Caco-2 (cell line): ENCODE measurements around the gene OR8B8. TPM values are rescaled to one million over a fixed set of nuclear protein-coding genes. Genes with fewer than 3 reads are reported as not detected.
A peak's percentile ranks its signal among the peaks of the same experiment; 100 is the strongest.
"Not testable (repeated sequence)": the region's sequence is repeated elsewhere in the genome, so short reads cannot be mapped to it uniquely, and the experiment has no call there.

Source experiments
- BruUV-seq: library from RNA; stranded (reverse); fragments of 400-500 nt; replicated peaks from 2 replicates; lab custom pipeline; 2021; lab: Mats Ljungman, UMichigan
- CTCF ChIA-PET: fragments of 300-600 bp; sonication (Branson Sonifier 250); formaldehyde crosslinking; loops from one replicate; lab custom pipeline; 2022; ENCODE audit warnings: antibody characterized with exemption; lab: Charles Lee
- POLR2A ChIA-PET: fragments of 300-600 bp; sonication (Branson Sonifier 250); formaldehyde crosslinking; loops from one replicate; lab custom pipeline; 2022; ENCODE audit warnings: antibody characterized with exemption; lab: Charles Lee
- DNase-seq, 2 experiments: peaks; one replicate each; pipeline versions ENCODE4 v3.0.0 to v3.0.0-alpha.2; 2020 to 2022
- H3K27me3 ChIP-seq: replicated peaks from 2 replicates; pipeline ENCODE4 v1.6.0; 2011; ENCODE audit warnings: low read length; ENCODE audit not compliant: control insufficient read depth, insufficient read depth
- H3K36me3 ChIP-seq: 2 replicates; pipeline ENCODE4 v1.5.1; 2011; ENCODE audit warnings: low read length; ENCODE audit not compliant: control insufficient read depth, insufficient read depth
- H3K4me1 ChIP-seq: fragments of 250-450 bp; sonication (Bioruptor Pico); 2 replicates; pipeline ENCODE4 v1.5.1; 2020; ENCODE audit warnings: mild to moderate bottlenecking
- H3K4me3 ChIP-seq: 2 replicates; pipeline ENCODE4 v1.5.1; 2011; ENCODE audit warnings: low read depth, mild to moderate bottlenecking, control low read depth, low read length
- H3K9me3 ChIP-seq: fragments of 250-450 bp; sonication (Bioruptor Pico); 2 replicates; pipeline ENCODE4 v1.5.1; 2020; ENCODE audit warnings: mild to moderate bottlenecking, moderate library complexity
- H3K27ac Mint-ChIP-seq: one replicate; pipeline ENCODE4 v1.8.0; 2022; ENCODE audit warnings: mixed read lengths; ENCODE audit not compliant: unreplicated experiment
- H3K27me3 Mint-ChIP-seq: one replicate; pipeline ENCODE4 v1.8.0; 2022; ENCODE audit warnings: mixed read lengths; ENCODE audit not compliant: insufficient read depth, unreplicated experiment
- H3K36me3 Mint-ChIP-seq: one replicate; pipeline ENCODE4 v1.8.0; 2022; ENCODE audit warnings: mild to moderate bottlenecking, mixed read lengths; ENCODE audit not compliant: insufficient read depth, unreplicated experiment
- H3K4me1 Mint-ChIP-seq: one replicate; pipeline ENCODE4 v1.8.0; 2022; ENCODE audit warnings: low read depth, mixed read lengths; ENCODE audit not compliant: unreplicated experiment
- H3K4me3 Mint-ChIP-seq: one replicate; pipeline ENCODE4 v1.8.0; 2022; ENCODE audit warnings: mild to moderate bottlenecking, moderate library complexity, mixed read lengths; ENCODE audit not compliant: unreplicated experiment
- H3K9me3 Mint-ChIP-seq: one replicate; pipeline ENCODE4 v1.8.0; 2022; ENCODE audit warnings: mixed read lengths; ENCODE audit not compliant: unreplicated experiment
- CTCF ChIP-seq, 2 experiments: fragments of 200-600 bp in 1 of 2; IDR thresholded peaks; 1 replicate in 1 of 2; 2 replicates in 1 of 2; pipeline versions ENCODE4 v1.5.1 to v1.8.0; 2011 to 2022; ENCODE audit warnings: antibody characterized with exemption in 1 of 2, control low read depth in 1 of 2, inconsistent platforms in 1 of 2, low read depth in 1 of 2, low read length in 1 of 2, mild to moderate bottlenecking in 1 of 2, moderate library complexity in 1 of 2; ENCODE audit not compliant: insufficient read depth in 1 of 2, severe bottlenecking in 1 of 2, unreplicated experiment in 1 of 2
- intact Hi-C: fragments of 100-400 bp; cut with micrococcal nuclease; formaldehyde crosslinking; loops from one replicate; pipeline ENCODE4 v1.10.0; 2022; ENCODE audit not compliant: unreplicated experiment
- total RNA-seq: library from RNA; stranded (reverse); gene quantifications from 2 replicates; pipeline ENCODE4 v1.2.3, GENCODE V29; 2022

OR8B8 gene
- total RNA-seq, 1 experiment from 2014 or later: not detected

DNA sequence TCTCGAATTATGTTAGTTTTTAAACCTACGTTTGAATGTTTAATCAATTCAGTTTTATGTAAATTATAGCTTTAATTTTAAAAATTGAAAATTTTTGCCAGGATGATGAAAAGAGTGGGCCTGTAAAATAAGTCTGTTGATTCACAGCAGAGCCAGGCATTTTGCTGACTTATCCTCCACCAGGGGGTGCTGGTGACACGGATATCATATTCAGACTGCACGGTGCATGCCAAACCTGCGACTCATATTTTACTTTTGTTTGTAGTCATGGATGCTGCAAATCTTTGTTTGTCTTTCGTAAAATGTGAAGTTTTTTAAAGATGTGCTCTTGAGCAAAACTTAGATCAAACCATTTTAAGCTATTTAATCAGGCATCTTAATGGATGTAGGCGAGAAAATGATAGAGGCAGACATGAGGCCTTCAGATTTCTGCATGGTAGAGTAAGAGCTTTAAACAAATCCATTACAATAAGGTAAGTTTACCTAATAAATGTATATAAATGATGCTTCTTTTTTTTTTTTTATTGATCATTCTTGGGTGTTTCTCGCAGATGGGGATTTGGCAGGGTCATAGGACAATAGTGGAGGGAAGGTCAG is 43.1 kb downstream of the OR8B8 start:
- Mint-ChIP-seq H3K27me3 (peaks cover 4% of the 10 kb centered on the region), H3K27ac (peak overlapping the region; percentile 30), H3K9me3 (no peaks in the 10 kb centered on the region), H3K36me3 (no peaks in the 10 kb centered on the region), H3K4me1 (peaks cover 6% of the 10 kb centered on the region), H3K4me3 (no peak overlapping the region)
- peak; percentile 88 to 92 for TF ChIP-seq CTCF (IDR thresholded peaks at IDR 0.05; ENCODE audit: insufficient read depth in 1 of 2, low read depth in 1 of 2, low read length in 1 of 2, severe bottlenecking in 1 of 2, unreplicated experiment in 1 of 2)
- ChIA-PET POLR2A (interaction anchor here (0.8 kb wide), 1 partner anchor 434 kb away, joined by 6 read pairs; no protein-coding TSS in a partner anchor), CTCF (interaction anchor here (0.9 to 1.0 kb wide), 2 partner anchors 134 to 220 kb away, joined by 4 read pairs; partner anchors contain the start of gene TBRG1)
- Histone ChIP-seq H3K36me3 (no peaks in the 10 kb centered on the region), H3K4me3 (no peak overlapping the region), H3K9me3 (no peaks in the 10 kb centered on the region), H3K27me3 (no peaks in the 10 kb centered on the region), H3K4me1 (no peaks in the 10 kb centered on the region)
- BruUV-seq: no TSS peak
- intact Hi-C loops: loop anchor here (1.0 to 10.0 kb wide), 6 partner anchors 134 to 465 kb away; no protein-coding TSS in a partner anchor
- peak; percentile 84 to 90 for DNase-seq

DNA sequence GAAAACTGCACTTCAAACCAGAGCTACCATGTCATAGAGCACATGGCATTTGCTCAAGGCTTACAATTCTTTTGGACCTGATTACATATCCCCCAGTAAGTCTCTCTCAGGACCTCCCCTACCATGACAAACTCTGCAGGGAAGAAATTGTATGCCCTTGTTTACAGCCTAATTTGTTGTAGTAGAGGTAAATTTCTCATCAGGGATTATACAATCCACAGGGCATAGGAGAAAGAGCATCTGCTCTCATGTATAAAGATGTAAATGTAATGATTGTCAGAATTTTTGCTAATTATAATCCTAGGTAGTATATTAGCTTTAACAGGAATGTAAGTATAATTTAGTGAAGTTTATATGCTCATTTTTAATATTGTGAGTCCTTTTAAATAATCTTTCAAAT is 46.6 kb downstream of the OR8B8 start, which contains the start of gene OR8B3:
Gene OR8B3, minus strand, starts transcription at position 101 of the 400 bp plus-strand sequence. CDS start 1,673 bp downstream, outside the sequence.
- no peak for DNase-seq
- Mint-ChIP-seq H3K9me3 (no peaks in the 10 kb centered on the region), H3K4me3 (no peak within 1 kb of the TSS), H3K27me3 (no peaks in the 10 kb centered on the region), H3K36me3 (no peaks in the 10 kb centered on the region), H3K4me1 (peaks cover 6% of the 10 kb centered on the region), H3K27ac (no peak within 1 kb of the TSS)
- POLR2A ChIA-PET: no interaction called here
- Histone ChIP-seq H3K4me3 (no peak within 1 kb of the TSS), H3K9me3 (no peaks in the 10 kb centered on the region; the same call in 1 of the 2 replicates), H3K4me1 (no peaks in the 10 kb centered on the region), H3K36me3 (no peaks in the 10 kb centered on the region), H3K27me3 (no peaks in the 10 kb centered on the region)
- CTCF ChIA-PET: no interaction called here
- intact Hi-C loops: no loop called here
- no peak for TF ChIP-seq CTCF (IDR thresholded peaks at IDR 0.05; ENCODE audit: insufficient read depth in 1 of 2, low read depth in 1 of 2, low read length in 1 of 2, severe bottlenecking in 1 of 2, unreplicated experiment in 1 of 2)
- no TSS peak for BruUV-seq

DNA sequence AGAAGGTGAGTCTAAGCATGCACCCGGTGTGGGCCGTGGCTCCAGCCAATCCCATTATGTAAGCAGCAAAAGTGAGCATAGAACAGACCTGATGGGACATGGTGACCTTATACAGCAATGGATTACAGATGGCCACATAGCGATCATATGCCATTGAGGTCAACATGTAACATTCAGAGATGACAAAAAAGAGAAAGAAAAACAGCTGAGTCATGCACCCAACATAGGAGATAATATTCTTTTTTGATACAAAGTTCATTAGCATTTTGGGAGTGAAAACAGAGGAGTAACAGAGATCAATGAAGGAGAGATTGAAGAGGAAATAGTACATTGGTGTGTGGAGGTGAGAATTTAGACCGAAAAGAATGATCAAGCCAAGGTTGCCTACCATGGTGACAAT is 48.6 kb downstream of the OR8B8 start:
- H3K9me3 ChIP-seq, intact Hi-C loops, H3K4me1 Mint-ChIP-seq, DNase-seq, H3K27me3 ChIP-seq, H3K36me3 ChIP-seq, POLR2A ChIA-PET, CTCF ChIA-PET, H3K9me3 Mint-ChIP-seq, H3K27ac Mint-ChIP-seq, H3K4me3 ChIP-seq, BruUV-seq, H3K27me3 Mint-ChIP-seq, H3K4me3 Mint-ChIP-seq, H3K36me3 Mint-ChIP-seq, H3K4me1 ChIP-seq: not testable (repeated sequence)
